HG02943 (cell line): ENCODE data around the gene SLC2A4.
A peak's percentile ranks its signal among the peaks of the same experiment; 100 is the strongest.
"Not testable (repeated sequence)": the region's sequence is repeated elsewhere in the genome, so short reads cannot be mapped to it uniquely, and the experiment has no call there.

Experiments
- ATAC-seq: cut with Tn5 transposase; IDR thresholded peaks from one replicate; pipeline ENCODE4 v1.9.1; 2021; ENCODE audit warnings: mild to moderate bottlenecking, low read depth, moderate library complexity; ENCODE audit not compliant: unreplicated experiment

Gene SLC2A4

GRCh38 chr17:7318121-7318860, 36.8 kb downstream of the SLC2A4 start:
- no peak for ATAC-seq

GRCh38 chr17:7321466-7321865, 39.9 kb downstream of the SLC2A4 start:
- ATAC-seq, result no peak

- no peak for ATAC-seq
These were observed 41.1 kb downstream of the SLC2A4 start for GRCh38 chr17:7322520-7323194.

- no peak for ATAC-seq
These were observed 42.4 kb downstream of the SLC2A4 start for GRCh38 chr17:7323731-7324437.

GRCh38 chr17:7324438-7324779, 42.9 kb downstream of the SLC2A4 start:
- ATAC-seq, result no peak

GRCh38 chr17:7325031-7325528, 43.6 kb downstream of the SLC2A4 start:
- ATAC-seq, result no peak

GRCh38 chr17:7326186-7326585, 44.7 kb downstream of the SLC2A4 start:
- no peak for ATAC-seq

- no peak for ATAC-seq
These were observed 45.5 kb downstream of the SLC2A4 start for GRCh38 chr17:7327056-7327455.

GRCh38 chr17:7327501-7327900, 46.0 kb downstream of the SLC2A4 start:
- no peak for ATAC-seq

GRCh38 chr17:7328009-7328408, 46.5 kb downstream of the SLC2A4 start:
- no peak for ATAC-seq

GRCh38 chr17:7328840-7329373, 47.4 kb downstream of the SLC2A4 start, which contains the start of gene NEURL4:
Gene NEURL4 (minus strand): TSS chr17:7329335. CDS start chr17:7329312, 23 bp downstream.
- peak; percentile 13 for ATAC-seq

GRCh38 chr17:7329374-7329996, 48.0 kb downstream of the SLC2A4 start:
- peak; percentile 55 for ATAC-seq

- peak; percentile 47 for ATAC-seq
These were observed 48.6 kb downstream of the SLC2A4 start for GRCh38 chr17:7329997-7330637.

- ATAC-seq, result no peak
These were observed 49.1 kb downstream of the SLC2A4 start for GRCh38 chr17:7330638-7331015.

GRCh38 chr17:7332111-7332510, 50.6 kb downstream of the SLC2A4 start:
- ATAC-seq, result no peak

- ATAC-seq, result not testable (repeated sequence)
These were observed 51.1 kb downstream of the SLC2A4 start for GRCh38 chr17:7332600-7333069.

- no peak for ATAC-seq
These were observed 53.5 kb downstream of the SLC2A4 start for GRCh38 chr17:7334938-7335538.

GRCh38 chr17:7335765-7336164, 54.2 kb downstream of the SLC2A4 start:
- ATAC-seq, result not testable (repeated sequence)
